GM19238 (cell line): ENCODE measurements around the gene TMTC1.

Experiments used
- DNase-seq: peaks from one replicate; pipeline ENCODE4 v3.0.0; 2011; ENCODE audit warnings: low spot score; ENCODE audit not compliant: insufficient read length

Gene TMTC1

GRCh38 chr12:29781188-29781587, 2.6 kb downstream of the TMTC1 start:
- no peak for DNase-seq

DNA sequence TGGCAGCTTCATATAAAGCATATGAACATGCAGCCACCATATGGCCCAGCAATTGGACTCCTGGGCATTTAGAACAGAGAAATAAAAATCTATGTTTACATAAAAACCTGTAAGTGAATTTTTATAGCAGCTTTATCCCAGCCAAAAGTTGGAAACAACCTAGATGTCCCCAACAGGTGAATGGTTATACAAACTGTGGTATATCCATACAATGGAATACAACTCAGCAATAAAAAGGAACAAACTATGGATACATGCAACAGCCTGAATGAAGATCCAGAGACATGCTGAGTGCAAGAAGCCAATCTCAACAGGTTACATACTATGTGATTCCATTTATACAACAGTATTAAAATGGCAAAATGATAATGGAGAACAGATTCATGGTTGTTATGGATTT, 3.7 kb downstream of the TMTC1 start:
- DNase-seq = no peak

DNA sequence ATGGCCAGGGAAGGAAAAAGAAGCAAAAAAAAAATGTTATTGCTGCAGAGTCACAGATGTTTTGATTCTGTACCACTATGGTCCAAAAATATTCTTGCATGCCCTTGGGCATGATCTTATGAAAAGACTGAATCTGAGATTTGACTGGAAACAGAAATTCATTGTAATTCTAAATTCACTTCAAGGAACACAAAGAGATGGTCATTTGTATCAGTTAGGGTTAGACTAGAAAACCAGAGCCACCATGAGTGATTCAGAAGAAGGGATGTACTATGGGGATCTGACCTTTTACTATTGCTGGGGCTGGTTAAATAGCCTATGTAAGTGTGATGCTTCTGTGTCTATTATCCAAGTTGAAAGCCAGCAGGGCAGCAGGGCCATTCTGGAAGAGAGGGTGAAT, 5.2 kb downstream of the TMTC1 start:
- DNase-seq = no peak

DNA sequence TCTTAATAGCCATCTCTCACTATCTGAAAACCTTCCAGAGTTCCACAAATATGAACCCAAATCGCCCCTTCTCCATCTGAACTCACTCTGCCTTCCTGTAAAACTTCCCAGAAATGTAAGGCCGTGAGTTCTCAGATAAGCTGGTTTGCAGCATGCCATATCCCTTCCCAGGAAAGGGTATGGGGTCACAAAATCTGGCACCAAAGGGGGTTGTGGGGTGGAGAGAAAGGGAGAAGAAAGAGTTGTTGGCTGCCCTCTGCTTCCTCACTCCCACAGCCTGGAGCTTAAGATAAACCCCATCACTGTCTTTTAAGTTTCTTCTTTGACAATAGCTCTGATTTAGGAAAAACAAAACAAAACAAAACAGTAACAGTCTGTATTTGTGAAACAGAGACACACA, 10.7 kb downstream of the TMTC1 start:
- no peak for DNase-seq

- DNase-seq = no peak
Observed at GRCh38 chr12:29771786-29772185, 12.0 kb downstream of the TMTC1 start.

- no peak for DNase-seq
Observed at GRCh38 chr12:29771165-29771564, 12.6 kb downstream of the TMTC1 start.

GRCh38 chr12:29769162-29769858, 14.4 kb downstream of the TMTC1 start:
- no peak for DNase-seq

- DNase-seq = no peak
Observed at GRCh38 chr12:29768372-29768771, 15.4 kb downstream of the TMTC1 start.

DNA sequence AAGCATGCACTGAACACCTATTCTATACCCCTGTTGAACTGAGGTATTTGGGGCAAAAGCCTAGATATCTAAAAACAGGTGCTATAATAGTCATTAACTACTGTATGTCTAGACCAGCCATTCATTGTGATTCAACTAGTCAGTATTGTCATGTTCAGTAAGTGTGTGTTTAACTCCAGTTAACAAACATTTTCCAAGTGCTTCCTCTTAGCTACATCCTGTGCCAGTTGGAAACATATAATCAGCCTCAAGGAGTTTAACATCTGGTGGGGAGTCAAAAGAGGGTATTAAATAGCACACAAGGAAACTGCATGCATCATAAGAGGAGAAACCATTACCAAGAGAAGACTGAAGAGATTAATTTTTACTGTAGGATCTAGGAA, 20.4 kb downstream of the TMTC1 start:
- no peak for DNase-seq

DNA sequence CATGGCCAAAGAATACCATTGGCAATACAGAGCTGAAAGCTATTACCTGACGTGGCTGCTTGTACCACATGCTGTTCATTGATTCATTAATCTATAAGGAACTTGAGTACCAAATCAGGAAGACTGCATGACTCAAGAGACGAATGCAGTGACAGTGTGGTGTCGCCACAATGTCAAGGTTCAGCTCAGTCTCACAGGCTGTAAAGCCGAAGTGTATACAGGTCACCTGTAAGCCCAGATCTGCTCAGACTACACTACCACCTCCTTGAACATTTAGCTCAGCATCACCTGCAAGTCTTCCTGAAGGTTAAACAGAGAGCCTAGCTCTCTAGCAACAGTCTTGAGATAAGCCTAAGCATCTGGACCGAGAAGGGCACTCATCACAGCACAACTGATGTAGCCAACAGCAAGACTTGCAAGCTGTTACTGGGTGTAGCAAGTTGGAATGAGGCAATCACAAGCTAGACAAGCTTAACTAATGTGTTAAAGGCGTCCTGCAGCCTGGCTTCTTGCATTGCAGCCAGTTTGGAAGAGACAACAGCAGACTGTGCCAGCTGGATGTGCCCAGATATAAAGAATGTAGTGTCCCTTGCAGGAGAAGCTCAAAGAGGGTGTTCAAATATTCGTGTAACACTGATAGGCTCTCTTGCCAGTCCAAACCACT, 21.0 kb downstream of the TMTC1 start:
- DNase-seq = no peak

GRCh38 chr12:29759950-29760349, 23.8 kb downstream of the TMTC1 start:
- DNase-seq = no peak

GRCh38 chr12:29756741-29757390, 26.9 kb downstream of the TMTC1 start:
- DNase-seq = no peak

DNA sequence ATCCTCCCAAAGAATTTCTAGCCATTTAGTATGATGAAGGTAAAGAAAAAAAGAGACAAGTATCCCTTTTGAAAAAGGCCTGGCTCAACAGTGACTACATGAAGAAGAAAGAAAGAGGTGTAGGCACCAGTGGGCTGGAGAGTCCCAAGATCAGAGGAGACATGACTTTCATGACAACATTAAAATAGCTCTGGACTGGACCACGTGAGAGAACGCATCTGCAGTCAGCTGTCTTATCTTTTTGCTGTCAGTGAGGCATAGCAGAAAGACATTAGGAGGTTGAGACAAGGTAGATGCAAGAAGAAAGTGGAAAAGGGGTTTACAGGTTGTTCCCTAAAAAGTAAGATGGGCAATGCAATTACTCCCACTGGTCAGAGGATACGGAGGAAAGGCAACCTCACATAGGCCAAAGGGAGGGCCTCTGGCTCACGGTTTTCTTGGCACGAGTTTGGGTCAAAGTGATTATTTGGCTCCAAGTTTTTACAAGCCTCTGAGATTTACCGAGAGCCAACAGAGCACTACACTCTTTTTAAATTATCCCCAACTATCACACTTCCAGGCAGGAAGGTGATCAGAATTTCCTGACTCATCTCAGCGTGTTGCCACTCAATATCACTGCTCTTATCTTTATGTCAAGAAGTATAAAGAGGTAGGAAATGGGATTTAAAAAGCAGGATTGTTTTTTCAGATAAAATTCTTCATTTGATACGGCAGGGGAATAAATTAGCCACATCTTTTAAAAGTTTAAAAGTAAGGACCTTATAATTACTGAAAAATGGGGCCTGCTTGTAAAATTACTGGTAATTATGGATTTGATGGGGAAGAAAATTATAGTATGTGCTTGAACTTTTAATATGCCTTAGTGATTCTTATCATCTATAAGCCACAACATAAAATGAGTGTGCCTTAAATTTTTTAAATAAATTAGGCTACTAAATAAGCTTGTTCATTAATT, 29.2 kb downstream of the TMTC1 start:
- DNase-seq = no peak

- DNase-seq = no peak
Observed at GRCh38 chr12:29752121-29752520, 31.6 kb downstream of the TMTC1 start.

DNA sequence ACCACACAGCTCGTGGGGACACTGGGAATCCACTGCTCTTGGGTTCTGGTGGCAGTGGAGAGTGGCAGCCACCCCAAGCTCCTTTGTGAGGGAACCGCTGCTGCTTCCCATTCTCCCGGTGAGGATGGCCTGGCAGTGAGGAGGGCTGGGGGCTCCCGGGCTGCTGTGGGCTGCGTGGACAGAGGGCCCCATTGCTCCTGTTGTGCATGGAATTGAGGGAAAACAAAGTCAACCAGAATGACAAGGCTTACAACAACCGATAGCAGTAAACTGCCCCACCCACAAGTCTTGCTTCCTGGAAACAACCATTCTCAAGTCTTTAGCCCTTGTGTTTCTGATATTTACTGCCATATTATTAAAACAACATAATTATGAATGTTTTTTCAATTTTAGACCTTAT, 32.1 kb downstream of the TMTC1 start:
- DNase-seq = no peak

- no peak for DNase-seq
Observed at GRCh38 chr12:29750928-29751220, 32.9 kb downstream of the TMTC1 start.

GRCh38 chr12:29750131-29750927, 33.4 kb downstream of the TMTC1 start:
- DNase-seq = no peak

DNA sequence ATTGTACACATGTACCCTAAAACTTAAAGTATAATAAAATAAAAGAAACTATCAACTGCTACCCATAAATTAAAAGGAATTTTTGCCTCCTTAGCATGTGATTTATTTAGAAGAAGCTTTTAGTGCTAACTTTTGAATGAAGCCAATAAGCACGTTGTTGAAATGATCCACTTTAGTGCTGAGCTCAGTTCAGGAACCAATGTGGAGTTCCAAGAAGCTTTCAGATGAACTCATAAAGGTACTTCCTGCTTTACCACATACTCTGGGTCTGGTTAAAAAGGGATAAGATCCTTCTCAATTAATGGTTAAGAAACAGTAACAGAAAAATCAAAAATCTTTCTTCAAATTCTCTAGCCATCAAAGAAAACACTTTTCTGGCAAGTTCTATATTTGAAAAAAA, 39.4 kb downstream of the TMTC1 start:
- DNase-seq = no peak

DNA sequence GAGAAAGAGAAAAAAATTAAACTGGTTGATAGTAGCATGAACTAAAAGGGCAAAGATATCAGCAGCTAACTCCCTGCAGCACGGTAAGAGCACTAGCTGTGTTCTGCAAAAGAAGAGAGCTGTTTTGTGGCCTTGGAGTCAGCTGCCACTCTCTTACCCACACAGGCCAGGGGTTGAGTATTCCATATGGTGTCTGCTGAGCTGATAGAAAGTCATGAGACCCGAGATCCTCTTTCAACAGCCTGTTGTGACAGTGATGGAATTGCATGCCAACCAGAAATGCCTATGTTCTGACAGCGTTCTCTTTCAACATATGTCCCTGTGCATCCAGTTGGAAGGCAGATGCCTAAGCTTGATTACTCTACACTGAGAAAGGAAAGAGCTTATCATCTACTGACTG, 39.9 kb downstream of the TMTC1 start:
- no peak for DNase-seq

- DNase-seq = no peak
Observed at GRCh38 chr12:29743077-29743476, 40.7 kb downstream of the TMTC1 start.

- no peak for DNase-seq
Observed at GRCh38 chr12:29742646-29743045, 41.1 kb downstream of the TMTC1 start.
